Raji (cell line): Measurements from ENCODE around the gene PDHA1.

Experiments
- POLR2A ChIP-seq: IDR thresholded peaks from 2 replicates; pipeline ENCODE4 v1.6.1; 2011; ENCODE audit warnings: low read depth, low read length, control low read depth; ENCODE audit not compliant: insufficient read depth

The PDHA1 gene

DNA sequence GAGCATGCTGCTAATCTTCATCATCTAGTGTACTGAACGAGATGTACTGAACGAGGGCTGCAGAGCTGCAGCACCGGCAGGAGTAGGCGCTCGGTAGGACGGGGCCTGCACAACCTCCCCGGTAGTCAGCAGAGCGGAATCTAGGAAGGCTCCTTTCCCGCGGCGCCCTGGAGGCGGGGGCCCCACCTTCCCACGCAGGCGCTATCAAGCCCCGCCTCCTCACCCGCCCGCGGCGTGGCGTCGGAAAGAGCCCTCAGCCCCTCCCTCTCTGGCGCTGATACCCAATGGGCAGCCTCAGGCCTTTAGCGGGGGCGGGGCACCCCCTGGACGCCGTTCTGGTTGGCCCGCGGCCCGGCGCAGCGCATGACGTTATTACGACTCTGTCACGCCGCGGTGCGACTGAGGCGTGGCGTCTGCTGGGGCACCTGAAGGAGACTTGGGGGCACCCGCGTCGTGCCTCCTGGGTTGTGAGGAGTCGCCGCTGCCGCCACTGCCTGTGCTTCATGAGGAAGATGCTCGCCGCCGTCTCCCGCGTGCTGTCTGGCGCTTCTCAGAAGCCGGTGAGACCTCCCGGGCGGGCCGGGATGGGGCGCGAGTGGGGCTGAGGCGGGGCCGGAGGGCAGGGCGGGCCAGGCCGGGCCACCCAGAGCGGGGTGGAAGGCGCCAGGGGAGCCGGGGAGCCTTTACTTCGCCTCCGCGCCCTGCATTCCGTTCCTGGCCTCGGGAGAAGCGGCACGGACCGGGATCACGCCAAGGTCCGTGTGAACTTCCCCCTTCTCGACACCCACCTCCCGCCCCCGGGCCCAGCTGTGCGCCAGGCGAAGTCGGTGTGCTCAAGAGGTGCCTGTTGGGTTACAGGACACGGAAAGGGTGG, at the start of gene PDHA1:
TSS of gene PDHA1 (plus strand) at position 393 of the 874 bp plus-strand sequence. CDS start at position 504, 111 bp downstream.
- peak; percentile 77 for TF ChIP-seq POLR2A

DNA sequence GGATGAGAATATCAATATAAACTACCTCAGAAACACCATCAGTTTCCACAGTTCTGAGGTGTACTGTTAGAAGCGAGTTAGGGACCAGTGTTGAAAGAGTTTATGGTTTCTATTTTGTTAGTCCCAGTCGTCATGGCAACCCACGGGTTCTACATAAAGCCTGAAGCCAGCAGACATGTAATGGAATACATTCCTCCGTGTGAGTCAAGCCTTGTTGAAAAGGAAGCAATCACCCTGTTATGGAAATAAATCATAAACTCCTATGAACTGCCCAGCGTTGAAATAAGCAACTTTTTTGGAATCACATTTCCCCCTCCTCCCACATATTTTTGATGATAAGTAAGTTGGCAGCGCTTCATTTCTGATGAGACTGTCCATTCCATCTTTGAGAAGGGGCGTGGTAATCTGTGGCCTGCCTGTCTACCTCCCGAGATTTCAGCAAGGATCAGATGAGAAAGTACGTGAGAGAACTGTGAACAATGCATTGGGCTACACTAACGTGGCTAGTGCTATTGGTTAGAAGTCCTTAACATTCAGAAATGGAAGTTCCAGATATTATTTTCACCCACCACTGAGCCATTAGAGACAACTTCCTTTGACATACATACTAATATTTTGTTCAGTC, 40.4 kb upstream of the PDHA1 start:
- TF ChIP-seq POLR2A = no peak

DNA sequence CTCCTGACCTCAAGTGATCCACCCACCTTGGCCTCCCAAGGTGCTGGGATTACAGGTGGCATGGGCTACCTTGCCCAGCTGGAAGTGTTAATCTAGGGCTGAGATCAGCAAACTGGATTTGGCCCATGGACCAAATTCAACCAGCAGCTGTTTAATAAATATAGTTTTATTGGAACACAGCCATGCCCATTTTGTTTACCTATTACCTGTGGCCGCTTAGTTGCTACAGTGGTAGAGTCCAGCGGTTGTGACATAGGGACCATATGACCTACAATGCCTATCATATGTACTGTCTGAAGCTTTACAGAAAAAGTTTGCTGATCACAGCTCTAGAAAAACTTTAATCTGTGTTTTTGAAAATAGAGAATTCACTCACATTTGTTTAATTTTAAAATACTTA, 17.2 kb upstream of the PDHA1 start:
- no peak for TF ChIP-seq POLR2A

DNA sequence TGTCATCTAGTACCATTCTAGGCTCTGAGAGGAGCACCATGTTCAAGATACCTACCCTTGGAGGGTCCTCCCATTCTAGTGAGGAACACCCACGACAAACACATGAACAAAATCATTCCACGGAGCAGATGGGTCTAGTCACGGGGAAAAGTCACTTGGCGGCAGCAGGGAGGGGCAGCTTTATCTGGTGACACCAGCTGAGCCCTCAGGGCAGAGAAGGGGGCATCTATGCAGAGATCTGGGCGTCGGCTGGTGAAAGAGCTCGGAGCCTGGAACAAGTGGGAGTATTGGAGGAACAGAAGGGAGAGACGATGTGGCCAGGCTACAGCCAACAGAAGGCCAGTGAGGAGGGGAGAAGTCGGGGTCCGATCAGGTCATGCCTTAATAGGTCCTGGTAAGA, 11.9 kb upstream of the PDHA1 start:
- no peak for TF ChIP-seq POLR2A

DNA sequence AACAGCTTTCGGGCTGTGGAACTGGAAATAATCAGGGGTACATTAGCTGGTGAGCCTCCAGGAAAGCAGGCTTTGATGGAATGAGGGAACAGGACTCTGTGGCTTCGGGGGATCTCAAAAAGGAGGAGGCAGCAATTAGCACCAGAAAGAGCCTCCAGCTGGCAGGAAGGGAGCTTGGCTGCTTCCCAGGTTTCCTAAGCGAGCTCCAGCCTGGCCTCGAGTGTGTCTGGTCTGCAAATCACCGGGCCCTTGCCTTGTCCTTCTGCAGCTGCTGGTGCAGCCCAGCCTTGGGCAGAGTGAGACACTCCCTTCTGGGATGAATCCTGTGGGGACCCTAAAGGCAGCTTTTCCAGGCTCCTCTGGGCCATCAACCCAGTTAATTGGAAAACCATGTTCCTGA, 10.7 kb upstream of the PDHA1 start:
- TF ChIP-seq POLR2A = no peak

DNA sequence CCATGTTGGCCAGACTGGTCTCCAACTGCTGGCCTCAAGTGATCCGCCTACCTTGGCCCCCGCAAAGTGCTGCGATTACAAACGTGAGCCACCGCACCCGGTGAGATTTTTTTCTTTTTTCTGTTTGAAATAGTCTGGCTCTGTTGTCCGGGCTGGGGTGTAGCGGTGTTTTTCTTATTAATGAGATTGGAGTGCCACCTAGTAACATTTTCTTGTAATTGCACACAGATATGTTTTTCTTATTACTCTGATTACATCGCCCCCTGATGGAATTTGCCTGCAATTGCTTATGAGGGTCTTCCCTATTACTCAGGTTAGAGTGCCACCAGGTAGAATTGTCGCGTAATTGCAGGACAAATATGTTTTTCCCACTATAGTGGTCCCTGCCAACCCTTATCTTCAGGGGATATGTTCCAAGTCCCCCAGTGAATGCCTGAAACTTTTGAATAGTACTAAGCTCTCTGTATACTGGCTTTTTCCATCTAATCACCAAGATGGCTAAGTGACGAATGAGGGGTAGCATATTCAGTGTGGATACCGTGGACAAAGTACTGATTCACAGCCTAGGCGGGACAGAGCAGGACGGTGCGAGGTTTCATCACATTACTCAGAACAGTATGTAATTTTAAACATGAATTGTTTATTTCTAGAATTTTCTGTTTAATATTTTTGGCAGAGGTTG, 8.6 kb upstream of the PDHA1 start:
- TF ChIP-seq POLR2A = no peak

DNA sequence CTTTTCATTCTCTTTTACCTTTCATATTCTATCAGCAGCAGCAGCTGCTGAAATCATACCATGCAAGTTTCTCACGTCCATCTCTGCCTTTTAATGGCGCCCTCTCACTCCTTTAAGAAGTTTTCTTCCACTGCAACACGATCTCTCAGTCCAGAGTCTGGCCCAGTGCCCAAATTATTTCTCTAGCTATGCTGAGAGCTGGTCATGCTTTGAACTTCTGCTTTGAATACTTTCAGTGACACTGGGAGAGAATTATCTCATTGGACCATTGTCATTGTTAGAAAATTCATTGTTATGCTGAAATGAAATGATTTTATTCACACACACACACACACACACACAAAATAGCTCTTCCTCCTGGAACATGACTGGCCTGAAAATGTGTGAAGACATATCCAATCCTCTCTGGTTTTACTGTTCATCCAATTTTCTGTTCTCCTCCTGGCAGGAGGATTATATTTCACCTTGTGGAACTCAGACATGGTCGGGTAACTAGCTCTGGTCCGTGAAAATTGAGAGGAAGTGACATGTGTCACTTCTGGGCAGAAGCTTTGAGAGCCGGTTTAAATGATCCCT, 1.3 kb upstream of the PDHA1 start:
- no peak for TF ChIP-seq POLR2A

DNA sequence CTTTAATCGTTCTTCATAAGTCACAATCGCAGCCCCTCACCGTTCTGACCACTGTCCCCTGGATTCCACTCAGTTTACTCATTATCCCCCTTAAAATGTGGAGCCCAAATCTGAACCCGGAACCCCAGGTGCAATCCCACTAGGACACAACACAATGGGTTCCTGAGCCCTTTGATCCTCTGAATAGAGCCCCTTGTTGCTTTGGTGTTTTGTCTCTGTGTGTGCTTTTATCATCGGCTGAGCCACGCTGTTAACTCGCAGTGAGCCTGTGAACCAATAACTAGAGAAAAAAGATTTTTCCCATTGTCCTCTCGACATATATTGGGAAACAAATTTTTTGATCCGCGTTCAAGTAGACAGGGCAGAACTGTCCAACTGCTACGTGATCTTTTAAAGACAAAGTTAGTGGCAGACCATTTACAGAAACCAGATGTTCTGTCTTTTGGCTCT, 617 bp upstream of the PDHA1 start:
- TF ChIP-seq POLR2A = no peak

DNA sequence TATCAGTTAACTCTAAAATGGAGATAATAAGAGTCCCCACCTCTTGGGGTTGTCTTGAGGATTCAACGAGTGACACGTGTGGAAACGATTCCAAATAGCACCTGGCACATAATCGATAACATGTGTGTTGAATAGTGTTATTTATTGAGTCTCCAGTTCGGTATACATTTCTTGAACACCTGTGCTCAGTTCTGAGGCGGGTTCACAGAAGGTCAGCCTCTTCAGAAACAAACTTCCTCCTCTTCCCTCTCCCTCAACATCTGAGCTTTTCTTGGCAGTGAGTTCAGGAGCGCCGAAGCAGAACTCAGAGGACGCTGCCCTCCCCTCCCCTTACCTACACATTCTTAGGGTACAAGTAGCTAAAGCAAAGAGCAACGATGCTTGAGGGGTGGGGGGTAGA, 934 bp downstream of the PDHA1 start:
- TF ChIP-seq POLR2A = no peak

DNA sequence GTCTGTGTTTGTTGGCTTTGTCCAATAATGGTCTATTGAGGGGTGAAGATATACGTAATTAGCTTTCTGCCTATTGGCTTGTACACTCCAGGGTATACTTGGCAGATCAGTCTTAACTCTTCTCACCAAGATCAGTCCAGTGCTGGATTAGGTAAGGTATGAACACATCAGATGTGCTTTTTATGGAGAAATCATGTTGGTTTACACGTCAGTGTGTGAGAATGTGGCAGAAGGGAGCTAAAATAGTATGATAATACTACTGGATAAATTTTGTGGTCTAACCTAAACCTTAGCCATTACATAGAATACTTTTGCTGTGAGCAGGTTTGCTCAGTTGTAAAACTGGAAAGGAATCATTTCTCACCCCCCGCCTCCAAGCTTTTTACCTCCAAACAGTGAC, 4.2 kb downstream of the PDHA1 start:
- no peak for TF ChIP-seq POLR2A

DNA sequence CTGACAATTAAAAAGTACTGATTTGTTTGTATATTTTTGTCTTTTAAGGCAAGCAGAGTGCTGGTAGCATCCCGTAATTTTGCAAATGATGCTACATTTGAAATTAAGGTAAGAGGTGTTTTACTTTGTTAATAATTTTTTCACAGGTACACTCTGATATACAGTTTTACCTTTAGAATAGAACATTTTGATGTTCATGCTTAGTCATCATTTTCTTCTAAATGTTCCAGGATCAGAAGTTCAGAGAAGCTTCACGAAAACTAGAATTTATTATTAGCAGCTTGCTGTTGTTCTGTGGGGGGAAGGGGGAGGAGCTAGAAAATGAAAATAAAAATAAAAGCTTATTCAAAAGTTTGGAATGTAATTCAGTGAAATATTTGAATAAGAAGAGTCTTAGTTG, 5.5 kb downstream of the PDHA1 start:
- no peak for TF ChIP-seq POLR2A

DNA sequence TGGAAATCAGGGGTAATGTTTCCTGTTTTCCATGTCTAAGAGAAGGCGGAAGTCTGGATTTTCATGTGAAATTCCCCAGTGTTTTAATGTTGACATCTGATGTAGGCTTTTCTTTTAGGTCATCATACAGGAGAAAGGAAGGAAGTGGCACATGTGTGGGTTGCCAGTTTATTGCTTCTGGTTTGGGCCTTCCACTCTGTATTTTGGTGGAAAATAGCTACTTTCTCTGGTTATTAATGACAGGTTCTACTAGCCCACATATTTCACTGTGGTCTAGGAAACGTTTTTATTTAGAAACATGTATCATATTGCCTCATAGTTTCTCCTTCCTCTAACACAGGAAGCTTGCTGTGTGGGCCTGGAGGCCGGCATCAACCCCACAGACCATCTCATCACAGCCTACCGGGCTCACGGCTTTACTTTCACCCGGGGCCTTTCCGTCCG, 7.2 kb downstream of the PDHA1 start:
- no peak for TF ChIP-seq POLR2A

DNA sequence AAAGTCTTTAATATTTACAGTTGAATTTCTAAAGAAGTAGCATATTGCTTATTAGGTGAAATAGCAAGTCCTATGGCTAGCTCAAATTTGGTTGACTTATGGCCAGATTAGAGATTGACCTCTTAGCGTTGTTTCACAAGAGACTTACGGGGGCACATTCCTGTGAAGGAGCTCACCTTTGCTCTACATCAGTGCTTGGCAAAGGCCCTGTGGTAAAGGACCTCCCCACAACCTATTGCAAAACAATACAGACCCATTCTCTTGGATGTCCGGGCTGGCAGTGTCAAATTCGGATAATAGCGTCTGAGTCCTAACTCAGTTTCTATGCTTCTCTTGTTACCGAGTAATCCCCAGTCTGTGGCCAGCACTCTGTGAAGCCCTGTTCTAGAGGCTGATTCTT, 10.9 kb downstream of the PDHA1 start:
- TF ChIP-seq POLR2A = no peak

DNA sequence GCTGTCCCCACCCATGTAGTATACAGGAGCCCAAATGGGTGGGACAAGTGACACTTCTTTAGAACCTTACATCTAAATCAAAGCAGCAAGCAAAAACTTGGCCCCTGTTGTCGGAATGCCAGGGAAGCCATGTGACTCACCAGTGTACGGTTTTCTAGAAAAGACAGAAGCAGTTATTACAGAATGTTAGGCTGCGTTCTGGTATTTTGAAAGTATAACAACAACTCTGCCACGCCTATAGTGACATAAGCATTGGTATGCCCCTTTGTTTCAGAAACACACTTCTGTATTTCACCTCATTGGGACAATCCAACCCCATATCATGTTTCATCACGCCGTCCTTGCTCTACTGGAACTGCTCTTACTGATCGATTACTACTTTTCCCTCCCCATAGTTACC, 14.8 kb downstream of the PDHA1 start:
- TF ChIP-seq POLR2A = no peak

DNA sequence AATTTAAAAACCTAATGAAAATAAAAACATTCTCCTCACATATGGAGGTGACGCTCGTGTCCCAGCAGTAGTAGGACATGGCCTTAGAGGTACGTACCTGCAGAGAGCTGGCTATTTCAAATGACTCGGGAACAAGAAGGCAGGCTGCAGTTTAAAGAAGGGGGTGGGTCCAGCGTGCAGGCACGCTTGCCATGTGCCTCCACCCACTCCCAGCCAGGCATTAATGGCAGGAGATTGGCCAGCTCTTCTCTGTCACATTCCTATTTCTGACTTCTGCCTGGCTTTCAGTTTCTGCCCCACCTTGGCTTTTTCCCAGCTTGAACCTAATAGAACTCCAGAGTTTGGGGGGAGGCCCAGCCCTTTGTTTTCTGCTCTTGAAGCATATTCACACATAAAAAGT, 17.2 kb downstream of the PDHA1 start:
- TF ChIP-seq POLR2A = no peak

DNA sequence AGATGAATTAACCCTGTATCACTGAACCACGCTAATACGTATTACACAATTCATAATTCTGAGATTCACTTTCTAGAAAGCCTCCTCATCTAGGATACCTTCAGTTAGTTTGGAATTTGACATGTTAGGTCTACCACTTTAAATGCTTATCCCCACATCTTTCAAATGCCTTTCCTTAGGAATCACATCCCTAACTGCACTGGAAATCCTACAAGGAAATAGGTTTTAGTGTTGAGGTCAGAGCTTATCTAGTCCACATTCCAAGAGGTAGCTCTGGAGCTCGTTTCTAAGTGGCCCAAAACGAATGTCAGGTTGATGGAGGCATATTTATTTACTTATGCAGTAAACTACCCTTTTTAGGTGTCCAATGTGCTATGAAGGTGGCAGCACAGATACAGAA, 18.0 kb downstream of the PDHA1 start:
- no peak for TF ChIP-seq POLR2A

DNA sequence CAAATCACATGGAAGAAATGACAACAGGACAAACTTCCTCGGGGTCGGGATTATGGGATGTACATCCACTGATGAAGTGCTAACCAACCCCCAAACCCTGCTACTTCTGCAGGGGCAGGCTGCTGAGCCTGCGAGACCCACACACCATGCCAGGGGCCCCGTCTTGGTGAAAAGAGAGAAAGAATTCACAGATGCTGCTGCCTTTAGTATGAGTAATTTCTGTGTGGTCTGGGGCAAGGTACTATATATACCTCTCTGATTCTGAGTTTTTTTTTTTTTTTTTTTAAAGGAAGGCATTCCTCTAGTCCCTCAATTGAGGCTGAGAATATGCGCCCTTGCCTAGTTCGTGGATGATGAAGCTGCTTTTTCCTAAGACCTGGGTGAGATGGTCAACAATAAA, 24.8 kb downstream of the PDHA1 start:
- TF ChIP-seq POLR2A = no peak
